Measurements from ENCODE around the gene FAM120A.
"Not testable (repeated sequence)": the region's sequence is repeated elsewhere in the genome, so short reads cannot be mapped to it uniquely, and the experiment has no call there.

The FAM120A gene, protein sequence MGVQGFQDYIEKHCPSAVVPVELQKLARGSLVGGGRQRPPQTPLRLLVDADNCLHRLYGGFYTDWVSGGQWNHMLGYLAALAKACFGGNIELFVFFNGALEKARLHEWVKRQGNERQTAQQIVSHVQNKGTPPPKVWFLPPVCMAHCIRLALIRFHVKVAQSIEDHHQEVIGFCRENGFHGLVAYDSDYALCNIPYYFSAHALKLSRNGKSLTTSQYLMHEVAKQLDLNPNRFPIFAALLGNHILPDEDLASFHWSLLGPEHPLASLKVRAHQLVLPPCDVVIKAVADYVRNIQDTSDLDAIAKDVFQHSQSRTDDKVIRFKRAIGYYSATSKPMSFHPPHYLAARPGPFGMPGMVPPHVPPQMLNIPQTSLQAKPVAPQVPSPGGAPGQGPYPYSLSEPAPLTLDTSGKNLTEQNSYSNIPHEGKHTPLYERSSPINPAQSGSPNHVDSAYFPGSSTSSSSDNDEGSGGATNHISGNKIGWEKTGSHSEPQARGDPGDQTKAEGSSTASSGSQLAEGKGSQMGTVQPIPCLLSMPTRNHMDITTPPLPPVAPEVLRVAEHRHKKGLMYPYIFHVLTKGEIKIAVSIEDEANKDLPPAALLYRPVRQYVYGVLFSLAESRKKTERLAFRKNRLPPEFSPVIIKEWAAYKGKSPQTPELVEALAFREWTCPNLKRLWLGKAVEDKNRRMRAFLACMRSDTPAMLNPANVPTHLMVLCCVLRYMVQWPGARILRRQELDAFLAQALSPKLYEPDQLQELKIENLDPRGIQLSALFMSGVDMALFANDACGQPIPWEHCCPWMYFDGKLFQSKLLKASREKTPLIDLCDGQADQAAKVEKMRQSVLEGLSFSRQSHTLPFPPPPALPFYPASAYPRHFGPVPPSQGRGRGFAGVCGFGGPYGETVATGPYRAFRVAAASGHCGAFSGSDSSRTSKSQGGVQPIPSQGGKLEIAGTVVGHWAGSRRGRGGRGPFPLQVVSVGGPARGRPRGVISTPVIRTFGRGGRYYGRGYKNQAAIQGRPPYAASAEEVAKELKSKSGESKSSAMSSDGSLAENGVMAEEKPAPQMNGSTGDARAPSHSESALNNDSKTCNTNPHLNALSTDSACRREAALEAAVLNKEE

DNA sequence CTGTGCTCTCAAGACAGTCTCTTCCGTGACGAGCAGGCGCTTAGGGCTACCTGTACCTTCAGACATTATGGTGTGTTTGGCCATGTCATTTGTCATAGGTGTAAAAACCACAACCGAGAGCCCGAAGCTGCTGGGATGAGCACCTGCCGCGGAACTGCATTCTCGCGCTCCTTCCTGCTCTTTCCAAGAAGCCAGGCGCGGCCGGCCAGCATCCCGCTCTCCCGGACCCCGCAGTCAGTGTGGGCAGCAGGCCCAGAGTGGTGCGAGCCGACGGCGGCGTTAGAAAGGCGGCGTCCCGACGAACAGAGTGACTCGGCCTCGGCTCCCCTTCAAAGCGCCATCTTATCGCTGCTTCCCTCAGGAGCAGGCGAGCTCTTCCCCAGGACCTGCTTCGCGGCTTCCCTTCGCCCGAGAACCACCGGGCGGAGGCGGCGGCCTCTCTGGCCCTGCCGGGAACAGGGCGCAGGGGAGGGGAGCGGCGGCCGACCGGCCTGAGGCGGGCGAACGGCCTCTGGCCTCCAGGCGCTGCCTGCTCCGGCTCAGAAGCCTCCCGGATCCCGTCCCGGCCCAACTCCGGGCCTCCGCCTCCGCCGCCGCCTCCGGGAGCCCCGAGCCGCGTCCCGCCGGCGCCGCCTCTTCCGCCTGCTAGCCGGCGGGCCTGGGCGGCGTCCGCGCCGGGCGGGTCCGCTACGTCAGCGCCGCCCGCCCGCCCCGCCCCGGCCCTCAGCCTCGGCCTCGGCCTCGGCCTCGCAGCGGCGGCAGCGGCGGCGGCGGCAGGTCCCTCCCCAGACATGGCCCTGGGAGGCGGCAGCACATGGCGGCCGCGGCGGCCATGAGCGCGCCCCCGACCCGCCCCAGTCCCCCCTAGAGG is at the start of gene FAM120A:
Gene FAM120A (plus strand): TSS at position 741 of the 871 bp plus-strand sequence. CDS start 231 bp downstream, outside the sequence.
- peak; percentile 75 for DNase-seq

DNA sequence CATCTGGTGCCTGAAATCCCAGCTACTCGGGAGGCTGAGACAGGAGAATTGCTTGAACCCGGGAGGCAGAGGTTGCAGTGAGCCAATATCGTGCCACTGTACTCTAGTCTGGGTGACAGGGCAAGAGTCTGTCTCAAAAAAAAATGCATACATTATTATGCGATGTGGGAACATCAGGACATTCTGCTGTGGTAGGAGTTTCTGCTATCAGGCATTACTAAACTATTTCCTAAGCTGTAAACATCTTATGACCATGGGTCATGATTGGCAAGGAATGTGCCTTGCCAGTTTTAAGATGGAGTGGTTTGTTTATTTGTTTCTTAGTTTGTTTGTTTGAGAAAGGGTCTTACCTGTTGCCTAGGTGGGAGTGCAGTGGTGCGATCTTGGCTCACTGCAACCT is 45.1 kb upstream of the FAM120A start:
- no peak for DNase-seq

DNA sequence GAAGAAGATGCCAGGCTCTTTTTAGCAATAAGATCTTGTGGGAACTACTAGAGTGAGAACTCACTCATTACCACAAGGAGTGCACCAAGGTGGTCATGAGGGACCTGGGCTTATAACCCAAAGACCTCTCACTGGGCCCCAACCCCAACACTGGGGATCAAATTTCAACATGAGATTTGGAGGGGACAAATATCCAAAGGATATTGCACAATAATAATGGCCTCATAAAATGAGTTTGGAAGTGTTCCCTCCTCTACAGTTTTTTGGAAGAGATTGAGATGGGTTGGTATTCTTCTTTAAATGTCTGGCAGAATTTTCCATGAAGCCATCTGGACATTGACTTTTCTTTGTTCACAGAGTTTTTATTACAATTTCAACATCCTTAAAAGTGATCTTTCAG is 38.0 kb upstream of the FAM120A start:
- DNase-seq, result no peak

DNA sequence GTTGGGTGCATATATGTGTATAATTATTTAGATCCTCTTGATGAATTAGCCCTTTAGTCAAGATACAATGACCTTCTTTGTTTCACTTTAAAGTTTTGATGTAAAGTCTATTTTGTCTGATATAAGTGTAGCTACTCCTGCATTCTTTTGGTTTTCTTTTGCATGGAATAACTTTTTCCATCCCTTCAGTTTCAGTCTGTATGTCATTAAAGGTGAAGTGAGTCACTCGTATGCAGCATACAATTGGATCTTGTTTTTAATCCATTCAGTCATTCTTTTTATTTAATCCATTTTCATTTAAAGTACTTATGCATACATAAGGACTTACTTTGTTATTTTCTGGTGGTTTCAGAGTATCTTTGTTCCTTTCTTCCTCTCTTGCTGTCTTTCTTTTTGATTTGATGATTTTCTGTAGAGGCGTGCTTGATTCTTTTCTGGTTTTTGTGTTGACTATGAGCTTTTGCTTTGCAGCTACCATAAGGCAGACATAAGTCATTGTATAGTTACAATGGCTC is 36.3 kb upstream of the FAM120A start:
- no peak for DNase-seq

DNA sequence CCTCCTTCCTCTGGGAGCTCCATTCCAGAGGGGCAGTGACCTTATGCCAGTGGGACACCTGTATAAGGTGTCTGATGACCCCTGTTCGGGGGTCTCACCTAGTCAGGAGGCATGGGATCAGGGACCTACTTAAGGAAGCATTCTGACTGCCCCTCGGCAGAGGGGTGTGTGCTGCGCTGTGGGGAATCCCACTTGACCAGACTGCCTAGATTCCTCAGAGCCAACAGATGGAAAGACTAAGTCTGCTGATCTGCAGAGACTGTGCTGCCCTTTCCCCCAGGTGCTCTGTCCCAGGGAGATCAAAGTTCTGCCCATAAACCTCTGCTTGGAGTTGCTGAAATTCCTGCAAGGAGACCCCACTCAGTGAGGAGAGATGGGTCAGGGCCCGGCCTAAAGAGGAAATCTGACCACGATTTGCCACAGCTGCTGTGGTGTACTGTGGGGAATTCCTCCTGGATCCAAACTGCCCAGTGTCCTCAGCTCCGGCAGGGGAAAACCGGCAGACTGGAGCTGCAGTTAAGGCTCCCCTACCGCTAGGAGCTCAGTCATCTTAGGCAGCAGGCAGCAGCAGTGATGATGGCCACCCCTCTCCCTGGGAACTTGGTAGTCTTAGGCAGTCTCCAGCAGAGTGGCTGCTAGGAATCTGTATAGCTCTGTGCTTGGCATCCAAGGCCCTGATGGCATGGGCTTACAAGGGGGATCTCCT is 34.8 kb upstream of the FAM120A start:
- no peak for DNase-seq

DNA sequence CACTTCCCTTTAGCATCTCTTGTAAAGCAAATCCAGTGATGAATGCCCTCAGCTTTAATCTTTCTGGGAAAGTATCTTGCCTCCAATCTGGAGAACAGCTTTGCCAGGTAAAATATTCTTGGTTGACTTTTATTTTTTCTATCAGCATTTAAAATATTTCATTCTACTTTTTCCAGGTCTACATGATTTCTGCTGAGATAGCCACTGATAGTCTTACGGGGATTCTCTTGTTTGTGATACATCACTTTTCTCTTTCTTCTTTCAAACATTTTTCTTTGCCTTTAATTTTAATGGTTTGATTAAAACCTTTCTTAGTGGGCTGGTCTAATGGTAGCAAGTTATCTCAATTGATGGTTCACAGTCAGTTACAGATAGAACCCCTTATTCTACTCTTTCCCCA is 33.9 kb upstream of the FAM120A start:
- DNase-seq, result no peak

DNA sequence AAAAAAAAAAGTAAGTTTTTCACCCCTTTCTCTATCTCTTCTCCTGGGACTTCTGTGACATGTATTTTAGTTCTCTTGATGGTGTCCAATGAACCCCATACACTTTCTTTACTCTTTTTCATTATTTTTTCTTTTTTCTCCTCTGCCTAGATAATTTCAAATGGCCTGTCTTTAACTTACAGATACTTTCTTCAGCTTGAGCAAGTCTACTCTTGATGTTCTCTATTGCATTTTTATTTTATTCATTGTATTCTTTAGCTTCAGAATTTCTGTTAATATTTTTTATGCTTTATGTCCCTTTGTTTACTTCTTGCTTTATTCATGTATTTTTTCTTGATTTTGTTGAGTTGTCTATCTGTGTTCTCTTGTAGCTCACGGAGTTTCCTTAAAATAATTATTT is 32.5 kb upstream of the FAM120A start:
- DNase-seq, result no peak

DNA sequence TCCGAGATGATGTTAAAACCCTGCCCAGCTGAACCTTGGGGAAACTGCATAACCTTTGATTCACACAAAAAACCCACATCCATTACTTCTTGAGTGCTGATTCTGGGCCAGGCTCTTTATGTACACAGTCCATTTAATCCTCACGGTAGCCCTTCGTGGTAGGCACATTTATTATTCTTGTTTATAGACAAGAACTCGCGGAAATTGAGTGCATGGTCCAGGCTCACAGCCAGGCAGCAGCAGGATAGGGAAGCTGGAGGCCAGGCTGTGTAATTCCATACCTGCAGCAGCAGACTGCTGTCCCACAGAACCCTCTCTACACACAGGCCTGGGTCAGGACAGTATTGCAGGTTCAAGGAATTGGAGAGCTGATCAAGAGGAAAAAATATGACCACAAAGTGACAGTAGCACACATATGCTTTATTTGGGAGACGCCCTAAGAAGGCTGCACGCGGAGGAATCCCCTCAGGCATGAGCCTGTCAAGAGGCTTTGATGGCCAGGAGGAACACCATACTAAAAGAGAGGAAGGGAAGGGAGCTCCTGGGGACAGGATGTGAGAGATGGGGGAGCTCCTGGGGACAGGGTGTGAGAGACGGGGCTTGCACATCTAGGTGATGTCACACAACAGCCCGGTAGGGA is 28.4 kb upstream of the FAM120A start:
- no peak for DNase-seq

DNA sequence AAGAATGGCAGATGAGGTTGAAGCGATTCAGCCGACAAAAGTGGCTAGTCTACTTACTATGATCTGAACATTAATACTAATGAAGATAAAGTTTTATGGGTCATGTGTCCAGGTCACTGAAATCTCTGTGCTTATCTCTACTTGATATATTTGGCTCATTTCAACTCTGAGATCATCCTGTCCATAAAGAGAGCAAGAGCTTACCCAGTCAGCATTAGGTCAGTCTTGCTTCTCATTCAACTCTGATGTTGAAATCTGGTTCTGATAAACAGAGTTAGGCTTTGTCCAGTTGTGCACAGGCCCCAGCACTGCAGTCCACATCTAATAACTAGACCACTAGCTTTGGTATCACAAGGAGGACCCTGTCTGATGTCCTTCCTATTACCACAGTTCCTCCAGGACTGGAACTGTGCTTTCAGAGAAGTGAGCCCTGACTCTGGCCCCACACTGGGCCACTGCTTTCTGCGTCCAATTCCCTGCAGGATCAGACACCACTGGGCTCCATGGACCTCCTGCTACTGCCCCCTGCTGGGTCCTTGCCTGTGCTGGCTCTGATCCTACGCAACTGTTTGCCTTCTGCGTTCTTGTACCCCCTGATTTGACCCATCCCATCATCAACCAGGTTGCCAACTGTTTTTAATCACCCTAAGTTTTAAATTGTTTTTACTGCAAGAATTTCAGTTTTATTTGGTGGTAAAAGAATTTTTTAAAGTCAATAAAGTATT is 23.7 kb upstream of the FAM120A start:
- DNase-seq, result no peak

DNA sequence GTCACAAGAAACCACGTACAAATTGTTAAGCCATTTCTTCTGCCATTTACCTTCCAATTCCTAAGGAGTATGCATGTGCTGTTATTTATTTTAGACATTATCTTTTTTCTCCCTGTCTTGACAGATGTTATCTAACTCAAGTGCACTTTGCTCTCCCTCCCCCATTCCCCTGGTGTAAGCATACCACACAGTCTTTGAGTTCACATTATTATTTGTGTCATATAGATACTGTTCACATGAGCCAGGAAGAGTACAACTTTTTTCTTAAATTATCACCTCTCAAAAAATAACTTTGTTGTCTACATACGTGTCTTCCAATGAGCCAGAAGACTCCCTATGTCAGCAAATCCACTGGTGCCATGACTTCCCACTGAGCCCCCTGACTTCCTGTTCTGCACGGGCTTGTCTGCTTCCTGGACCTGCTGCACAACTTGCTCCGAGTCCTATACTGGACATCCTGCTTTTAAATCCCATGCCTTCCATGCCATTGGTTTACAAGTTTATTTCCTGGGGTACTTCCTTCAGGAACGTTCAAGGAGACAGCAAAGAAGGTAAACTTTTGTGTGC is 19.9 kb upstream of the FAM120A start:
- no peak for DNase-seq

DNA sequence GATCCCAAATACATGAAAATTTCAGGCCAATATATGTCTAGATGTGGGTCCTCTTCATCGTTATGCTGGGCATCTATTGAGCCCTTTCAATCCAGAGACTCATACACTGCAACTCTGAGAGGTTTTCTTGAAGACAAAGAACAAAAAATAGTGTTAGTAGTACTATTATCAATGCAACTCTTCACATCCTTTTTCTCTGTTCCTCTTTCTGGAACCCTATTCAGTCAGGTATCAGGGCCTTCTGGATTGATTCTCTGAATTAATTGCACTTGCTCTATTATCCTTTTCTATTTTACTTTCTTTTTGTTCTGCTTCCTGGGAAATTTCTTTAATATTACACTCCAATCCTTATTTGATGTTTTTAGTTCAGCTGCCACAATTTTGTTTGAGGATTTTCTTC is 18.5 kb upstream of the FAM120A start:
- no peak for DNase-seq

DNA sequence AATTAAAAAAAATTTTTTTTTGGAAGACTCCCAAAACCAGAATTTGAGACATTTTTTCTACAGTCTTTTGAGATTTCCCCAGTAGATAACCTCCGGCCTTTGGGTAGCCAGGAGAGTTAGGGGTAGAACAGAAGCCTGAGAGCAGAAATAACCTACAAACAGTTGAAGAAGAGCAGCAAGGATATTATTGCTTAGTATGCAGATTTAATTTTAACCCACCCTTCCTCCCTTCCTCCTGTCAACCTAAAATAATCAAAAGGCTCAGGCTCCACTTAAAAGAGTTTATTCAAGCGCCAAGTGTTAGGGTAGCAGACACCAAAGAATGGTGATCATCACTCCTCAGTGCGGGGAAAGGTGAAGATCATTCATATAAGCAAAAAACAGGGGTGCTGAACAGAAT is 17.4 kb upstream of the FAM120A start:
- no peak for DNase-seq

DNA sequence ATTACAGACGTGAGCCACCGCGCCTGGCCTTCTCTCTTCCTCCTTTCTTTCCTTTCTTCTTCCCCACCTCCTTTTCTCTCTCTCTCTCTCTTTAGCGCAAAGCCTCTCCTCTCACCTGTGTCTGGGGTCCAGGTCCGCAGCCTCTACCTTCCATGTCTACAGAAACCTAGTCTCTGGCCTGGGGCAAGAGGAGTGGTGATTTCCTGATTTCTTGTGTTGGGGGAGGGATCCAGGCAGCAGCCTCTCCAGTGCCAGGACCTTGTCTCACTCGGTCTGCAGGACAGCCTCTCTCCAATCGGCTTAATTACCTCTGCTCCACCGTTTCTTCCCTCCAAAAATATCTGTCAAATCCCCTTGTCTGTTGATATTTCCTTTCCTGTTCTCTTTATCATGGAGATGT is 16.1 kb upstream of the FAM120A start:
- DNase-seq, result no peak

DNA sequence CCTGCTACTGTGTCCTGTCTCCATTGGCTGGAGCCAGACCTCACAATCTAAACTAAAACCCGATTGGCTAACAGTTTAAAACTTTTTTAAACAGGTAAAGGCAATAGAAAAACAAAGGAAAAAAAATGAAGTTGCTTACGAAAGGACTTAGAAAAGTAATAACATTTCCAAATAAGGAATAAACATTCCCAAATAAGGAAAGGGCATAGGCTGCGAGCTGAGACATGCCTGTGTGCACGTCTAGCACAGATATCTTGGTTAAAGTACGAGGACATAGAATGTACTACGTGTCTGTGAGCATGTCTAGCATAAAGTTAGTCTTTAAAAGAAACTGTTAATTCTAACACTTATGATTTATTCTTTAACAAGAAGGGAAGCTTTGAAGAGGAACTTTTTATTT is 15.3 kb upstream of the FAM120A start:
- DNase-seq, result no peak

DNA sequence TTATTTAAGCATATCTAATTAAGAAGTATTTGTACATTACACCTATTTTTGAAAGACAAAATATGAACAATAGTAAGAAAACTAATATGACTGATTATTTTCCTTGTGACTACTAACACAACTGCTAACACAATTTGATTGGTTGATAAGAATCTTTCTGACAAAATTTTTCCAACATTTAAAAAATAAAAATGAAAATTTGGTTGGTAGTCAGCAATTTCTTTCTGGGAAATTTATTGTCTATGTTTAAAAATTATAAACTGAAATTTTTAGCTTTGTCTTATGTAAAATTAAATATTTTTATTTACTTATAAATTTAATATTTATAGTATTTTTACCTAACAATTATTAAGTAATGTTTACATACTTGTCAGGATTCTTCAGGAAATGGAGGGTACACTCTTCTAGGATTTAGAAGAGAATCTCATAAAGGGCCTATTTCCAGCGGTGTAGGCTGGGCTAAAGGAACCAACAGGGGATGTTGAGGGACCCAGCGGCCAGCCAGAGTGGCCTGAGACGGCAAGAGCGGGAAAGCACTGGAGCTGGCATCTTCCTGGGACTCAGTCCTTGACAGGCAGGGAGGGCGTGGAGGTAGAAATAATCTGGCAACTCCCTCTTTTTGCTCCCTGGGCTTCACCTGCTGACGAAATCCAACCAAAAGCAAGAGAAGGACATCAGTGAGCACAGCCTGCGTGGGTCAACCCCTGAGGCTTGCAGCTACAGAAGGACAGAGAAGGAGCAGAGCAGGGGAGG is 14.7 kb upstream of the FAM120A start:
- DNase-seq, result no peak

DNA sequence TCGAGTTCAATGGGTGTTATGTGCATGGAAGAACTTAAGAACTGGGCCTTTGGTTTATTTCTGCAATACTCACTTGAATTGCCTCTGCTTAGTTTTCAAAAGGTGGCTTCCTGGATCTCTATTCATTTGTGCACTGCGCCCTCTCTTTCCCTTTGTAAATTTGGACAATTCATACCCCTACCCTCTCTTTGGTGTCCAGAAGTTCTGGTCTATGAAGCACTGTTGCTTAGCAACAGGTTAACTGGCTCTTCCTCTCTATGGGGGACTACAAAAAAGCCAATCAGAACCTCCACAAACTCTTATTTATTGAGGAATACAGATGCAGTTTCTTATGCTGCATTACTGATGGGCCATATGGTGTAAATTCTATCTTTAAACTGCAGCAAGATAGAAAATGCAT is 13.5 kb upstream of the FAM120A start:
- no peak for DNase-seq

DNA sequence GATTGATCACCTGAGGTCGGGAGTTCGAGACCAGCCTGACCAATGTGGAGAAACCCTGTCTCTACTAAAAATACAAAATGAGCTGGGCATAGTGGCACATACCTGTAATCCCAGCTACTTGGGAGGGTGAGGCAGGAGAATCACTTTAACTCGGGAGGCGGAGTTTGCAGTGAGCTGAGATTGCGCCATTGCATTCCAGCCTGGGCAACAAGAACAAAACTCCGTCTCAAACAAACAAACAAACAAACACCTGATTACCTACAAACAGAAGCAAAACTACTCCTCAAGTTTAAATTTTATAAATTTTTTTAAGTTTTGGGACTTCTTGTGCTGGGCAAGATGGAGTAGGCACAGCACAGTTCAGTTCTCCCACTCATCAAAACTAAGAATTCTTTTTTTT is 12.2 kb upstream of the FAM120A start:
- not testable (repeated sequence) for DNase-seq

DNA sequence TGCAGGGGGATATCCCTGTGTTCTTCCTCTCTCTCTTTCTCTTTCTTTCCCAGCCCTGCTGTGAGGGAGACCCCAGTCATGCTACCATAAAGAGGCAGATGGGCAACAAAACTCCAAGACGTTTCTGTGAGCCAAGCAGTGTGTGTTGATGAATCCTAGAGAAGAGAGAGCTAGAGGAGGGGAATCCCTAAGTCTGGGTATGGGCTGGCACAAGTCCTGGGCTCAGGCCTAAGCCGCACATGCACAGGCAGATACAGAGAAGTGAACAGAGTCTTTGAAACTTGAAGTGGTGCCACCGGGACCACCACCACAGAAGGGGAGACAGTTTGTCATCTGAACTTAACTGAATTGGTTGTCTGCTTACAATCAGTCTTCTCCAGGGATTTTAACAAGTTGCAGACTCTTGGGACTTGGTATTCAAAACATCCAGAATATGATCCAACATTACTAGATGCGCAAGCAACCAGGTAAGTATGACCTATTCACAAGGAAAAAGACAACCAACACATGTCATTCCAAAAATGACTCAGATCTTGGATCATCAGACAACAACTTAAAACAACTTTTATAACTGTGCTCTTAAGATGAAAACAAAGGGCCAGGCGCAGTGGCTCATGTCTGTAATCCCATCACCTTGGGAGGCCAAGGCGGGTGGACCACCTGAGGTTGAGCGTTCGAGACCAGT is 10.4 kb upstream of the FAM120A start:
- DNase-seq, result no peak

DNA sequence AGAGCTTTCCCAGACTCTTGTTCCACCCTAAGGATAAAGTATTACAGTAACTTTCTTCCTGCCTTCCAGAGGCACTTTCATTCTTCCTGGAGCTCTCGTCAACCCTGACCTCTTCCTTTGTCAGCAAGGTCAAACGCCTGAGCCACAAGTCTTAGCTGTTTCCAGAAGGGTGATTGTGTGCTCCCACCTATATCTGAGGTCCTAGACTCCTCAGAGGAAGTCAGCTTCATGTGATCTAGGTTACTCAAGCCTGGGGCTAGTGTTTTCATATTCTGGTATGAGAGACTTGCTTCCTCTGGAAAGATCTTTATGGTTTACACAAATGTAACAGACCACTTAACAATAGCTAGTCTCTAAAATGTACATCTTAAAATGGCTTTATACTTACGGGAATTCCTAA is 5.4 kb upstream of the FAM120A start:
- no peak for DNase-seq

All from activated CD4-positive, alpha-beta T cell treated with anti-CD3 and anti-CD28 coated beads, Interleukin-2, amount 50 U/mL, for 16 hours (primary cell).